Activated CD8-positive, alpha-beta memory T cell treated with anti-CD3 and anti-CD28 coated beads for 4 hours (primary cell): ENCODE measurements around the gene SYS1.

ENCODE experiments used
- DNase-seq, 2 donors: peaks; one replicate each; pipeline ENCODE4 v3.0.0-alpha.2; 2020; ENCODE audit warnings: low read depth in 2 of 2

SYS1 gene

DNA sequence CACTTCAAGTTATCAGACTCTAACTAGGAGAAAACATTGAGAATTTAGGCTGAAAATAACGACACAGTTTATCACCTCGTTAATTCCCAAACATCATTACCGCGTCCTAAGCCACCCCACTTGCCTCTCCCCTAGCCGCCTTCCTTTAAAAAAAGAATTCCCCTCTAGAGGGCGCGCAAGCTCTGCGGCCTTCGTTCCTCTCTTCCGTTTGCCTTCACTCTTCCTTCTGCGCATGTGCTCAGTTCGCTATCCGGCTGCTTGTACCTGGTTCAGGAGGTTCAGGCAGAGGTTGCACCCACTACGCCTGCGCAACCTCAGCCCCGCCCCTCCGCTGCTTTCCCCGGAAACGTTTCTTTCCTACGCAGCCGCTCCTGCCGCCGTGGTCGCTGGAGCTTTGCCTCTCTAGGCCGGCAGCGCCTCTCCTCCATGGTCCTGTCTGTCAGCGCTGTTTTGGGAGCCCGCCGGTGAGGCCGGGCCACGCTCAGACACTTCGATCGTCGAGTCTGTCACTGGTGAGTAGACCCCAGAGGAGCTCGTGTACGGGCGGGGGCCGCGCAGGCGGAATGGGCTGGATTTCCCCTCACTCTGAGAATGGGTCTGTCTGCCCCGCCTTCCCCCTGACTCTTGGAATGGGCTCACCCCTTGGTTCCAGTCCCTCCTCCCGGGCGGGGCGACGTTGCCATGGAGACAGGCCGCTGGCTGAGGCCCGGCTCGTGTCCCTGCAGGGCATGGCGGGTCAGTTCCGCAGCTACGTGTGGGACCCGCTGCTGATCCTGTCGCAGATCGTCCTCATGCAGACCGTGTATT lies at the start of gene SYS1:
Gene SYS1, plus strand, starts transcription at position 353 of the 807 bp plus-strand sequence. Its CDS starts 376 bp downstream, at position 729.
- DNase-seq, result peak; percentile 96 to 97

DNA sequence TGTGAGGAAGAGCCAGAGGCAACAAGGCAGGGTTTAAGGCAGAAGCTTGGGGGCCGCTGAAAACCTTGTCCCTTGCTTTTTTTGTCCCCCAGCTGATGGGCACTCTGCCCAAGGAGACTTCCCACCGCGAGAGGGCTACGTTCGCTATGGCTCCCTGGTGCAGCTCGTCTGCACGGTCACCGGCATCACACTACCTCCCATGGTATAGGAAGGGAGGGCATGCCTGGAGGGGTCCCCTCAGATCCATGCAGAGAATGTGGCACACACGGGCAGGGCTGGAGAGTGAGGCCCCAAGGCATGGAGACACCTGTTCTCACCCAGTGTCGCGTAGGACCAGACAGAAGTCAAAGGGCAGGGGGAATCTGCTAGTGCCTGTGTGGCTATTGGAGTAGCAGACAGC lies 49.0 kb upstream of the SYS1 start:
- no peak for DNase-seq

DNA sequence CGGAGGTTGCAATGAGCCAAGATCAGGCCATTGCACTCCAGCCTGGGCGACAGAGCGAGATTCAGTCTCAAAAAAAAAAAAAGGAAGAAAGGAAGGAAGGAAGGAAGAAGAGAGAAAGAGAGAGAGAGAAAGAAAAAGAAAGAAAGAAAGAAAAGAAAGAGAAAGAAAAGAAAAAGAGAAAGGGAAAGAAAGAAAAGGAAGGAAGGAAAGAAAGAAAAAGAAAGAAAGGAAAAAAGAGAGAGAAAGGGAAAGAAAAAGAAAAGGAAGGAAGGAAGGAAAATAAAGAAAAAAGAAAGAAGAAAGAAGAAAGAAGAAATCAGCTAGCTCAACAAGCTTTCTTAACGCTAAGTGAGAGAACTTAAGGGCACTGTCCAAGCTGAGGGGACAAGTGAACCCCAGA lies 47.3 kb upstream of the SYS1 start:
- no peak for DNase-seq

DNA sequence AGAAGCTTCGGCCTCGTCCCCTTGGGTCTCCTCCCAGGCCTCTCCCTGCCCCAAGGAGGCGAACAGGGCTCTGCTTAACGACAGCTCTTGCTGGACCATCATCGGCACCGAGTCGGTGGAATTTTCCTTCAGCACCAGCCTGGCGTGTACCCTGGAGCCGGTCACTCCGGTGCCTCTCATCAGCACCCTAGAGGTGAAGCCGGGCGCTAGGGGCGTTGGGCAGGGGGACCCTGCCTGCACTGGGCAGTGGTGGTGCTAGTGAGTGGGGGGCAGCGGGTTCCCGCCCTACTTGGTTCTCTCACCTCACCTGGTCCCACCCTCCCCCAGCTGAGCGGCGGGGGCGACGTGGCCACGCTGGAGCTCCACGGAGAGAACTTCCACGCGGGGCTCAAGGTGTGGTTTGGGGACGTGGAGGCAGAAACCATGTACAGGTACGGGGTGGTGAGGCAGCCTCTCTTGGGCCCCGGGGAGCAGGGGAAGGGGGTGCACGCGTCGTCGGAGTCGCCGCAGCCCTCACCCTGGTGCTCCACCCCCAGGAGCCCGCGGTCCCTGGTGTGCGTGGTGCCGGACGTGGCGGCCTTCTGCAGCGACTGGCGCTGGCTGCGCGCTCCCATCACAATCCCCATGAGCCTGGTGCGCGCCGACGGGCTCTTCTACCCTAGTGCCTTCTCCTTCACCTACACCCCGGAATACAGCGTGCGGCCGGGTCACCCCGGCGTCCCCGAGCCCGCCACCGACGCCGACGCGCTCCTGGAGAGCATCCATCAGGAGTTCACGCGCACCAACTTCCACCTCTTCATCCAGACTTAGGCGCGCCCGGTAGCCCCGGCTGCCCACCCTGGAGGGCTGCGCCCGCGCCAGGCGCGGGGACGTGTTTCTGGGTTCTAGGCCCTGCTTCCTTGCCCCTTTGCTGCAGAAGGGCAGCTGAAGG lies 46.5 kb upstream of the SYS1 start:
- no peak for DNase-seq

DNA sequence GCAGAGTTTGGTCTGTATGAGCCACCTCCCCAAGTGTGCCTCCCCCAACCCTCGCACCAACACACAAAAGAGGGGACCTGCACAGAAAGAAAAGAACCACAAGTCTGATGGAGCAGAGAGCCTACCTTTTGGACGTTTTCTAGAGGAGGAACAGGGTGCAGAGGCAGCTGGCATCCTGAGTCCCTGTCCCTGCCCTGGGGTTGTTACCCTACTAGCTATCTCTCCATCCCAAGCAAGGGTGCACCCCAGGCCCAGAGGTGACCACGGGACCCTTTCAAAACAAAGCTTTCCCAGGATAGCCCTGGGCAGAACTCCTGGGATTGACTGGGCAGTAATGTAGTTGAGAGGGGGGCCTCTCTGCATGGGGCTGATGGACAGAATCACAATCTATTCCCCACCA lies 45.1 kb upstream of the SYS1 start:
- DNase-seq, result no peak

DNA sequence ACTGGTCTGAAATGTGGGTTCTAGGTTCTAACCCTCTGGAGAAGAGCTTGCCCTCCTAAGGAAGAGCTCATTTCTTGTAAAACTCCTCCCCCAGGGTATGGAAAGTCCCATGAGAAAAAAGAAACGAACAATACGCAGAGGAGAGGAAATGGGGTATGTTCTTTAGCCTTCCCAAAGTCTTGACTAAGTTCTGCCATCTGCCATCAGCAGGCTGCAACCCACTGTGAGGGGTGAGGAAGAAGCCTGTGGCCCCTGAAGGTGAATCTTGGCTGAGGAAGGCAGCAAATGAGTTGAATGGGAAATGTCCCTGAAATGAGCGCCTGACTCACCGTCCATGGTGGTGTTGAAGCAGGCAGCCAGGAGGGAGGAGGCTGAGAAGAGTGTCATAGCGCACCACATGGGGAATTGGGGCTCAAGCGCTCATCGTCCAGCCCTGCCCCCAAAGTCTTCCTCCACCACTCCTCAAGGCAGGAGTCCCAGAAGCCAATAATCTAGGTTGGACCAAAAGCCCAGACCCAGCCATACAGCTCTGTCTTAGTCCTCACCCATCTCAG lies 44.5 kb upstream of the SYS1 start:
- no peak for DNase-seq

DNA sequence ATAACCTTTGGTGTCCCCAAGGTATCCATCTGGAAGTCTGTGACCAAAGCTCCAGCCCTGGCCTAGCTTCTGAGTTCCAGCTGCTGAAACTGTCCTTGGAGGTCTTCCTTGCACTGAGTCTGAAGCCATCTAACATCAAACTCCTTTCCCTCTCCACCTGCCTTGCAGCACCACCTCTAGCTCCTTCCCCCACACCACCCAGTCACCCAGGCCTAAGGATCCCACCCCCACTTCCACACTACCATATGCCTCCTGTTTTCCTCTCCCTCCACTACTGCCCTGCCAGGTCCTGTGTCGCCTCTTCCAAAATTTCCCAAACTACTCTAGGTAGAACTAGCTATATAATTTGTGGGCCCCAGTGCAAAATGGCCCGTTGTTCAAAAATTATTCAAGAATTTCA lies 44.0 kb upstream of the SYS1 start:
- no peak for DNase-seq

DNA sequence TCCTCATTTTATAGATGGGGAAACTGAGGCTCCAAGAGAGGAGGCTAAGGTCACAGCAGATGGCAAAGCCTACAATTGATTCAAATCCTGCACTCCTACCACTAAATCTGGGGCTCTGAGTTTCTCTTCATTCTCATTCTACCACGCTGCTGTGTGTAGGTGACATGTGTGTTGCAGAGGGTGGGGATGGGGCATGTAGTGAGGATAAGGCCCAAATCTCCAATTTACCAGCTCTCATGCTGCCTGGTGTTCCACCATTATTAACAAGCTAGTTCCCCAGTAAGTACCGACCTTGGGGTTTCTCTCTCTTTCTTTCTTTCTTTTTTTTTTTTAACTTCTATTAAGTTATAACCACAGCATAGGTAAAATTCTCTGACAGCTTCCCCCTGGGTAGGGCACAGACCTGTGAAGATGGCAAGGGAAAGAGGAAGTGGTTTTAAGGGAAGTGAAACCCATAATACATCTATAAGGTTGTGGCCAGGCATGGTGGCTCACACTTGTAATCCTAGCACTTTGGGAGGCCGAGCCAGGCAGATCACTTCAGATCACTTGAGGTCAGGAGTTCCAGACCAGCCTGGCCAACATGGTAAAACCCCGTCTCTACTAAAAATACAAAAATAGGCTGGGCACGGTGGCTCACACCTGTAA lies 41.9 kb upstream of the SYS1 start:
- no peak for DNase-seq

DNA sequence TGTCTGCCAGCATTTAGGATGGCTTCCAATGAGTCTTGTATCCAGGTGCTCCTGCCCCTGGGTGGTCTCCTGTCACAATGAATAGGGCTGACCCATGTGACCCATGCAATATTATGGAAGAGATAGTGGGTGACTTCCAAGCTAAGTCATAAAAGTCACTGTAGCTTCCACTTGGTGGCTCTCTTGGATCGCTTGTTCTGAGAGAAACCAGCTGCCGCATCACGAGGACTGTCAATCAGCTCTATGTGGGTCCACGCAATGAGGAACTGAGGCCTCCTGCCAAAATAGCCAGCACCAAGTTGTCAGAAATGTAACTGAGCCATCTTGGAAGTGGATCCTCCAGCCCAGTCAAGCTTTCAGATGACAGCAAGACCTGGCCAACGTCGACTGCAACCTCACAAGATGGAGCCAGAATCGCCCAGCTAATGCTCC lies 40.0 kb upstream of the SYS1 start:
- no peak for DNase-seq

DNA sequence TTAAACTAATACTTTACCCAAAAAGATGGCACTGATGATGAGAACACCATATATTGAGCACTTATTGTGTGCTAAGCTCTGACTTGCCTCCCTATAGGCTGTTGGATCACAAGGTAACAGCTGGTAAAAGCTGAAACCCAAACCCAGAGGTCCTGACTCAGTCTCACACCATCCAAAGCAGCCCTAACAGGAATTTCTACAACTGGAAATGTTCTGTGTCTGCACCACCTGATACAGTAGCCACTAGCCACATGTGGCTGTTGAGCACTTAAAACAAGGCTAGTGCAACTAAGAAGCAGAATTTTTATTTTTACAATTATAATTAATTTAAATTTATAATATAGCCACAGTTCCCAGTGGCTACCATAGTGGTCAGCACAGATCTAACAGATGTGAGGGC lies 39.2 kb upstream of the SYS1 start:
- DNase-seq, result no peak

DNA sequence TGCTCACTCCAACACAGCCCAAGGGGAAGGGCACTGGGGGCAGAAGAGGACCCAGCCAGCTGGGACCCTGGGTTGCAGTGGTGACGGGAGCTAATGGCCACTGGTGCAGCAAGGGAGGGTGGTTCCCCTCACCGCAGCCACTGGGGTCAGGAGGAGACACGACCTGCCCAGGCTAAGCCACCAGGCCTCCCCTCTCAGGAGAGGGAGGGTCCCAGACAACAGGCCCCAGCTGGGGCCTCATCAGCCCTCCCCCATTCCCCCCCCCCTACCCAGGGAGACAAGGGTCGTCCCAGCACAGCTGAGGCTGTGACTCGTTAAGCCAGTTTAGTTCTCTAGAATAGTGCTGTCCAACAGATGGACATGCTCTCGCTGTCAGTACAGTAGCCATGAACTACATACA lies 37.6 kb upstream of the SYS1 start:
- no peak for DNase-seq

DNA sequence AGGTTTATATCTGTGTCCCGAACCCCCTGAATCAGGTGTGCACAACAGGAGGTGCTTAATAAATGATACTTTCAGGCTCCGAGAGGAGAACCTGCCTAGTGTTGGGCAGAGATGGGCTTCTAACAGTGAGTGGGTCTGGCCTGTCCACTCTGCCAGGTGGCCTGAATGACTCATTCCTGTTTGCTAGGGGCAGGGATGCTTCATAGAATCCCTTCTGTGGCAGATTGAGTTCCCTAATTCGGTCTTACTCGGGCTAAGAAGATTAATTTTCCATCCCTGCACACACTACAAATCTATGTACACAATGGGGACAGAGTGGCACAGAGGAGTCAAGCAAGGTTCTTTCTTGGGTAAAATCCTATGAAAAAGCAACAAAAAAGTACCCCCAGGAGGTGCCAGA lies 34.5 kb upstream of the SYS1 start:
- no peak for DNase-seq

DNA sequence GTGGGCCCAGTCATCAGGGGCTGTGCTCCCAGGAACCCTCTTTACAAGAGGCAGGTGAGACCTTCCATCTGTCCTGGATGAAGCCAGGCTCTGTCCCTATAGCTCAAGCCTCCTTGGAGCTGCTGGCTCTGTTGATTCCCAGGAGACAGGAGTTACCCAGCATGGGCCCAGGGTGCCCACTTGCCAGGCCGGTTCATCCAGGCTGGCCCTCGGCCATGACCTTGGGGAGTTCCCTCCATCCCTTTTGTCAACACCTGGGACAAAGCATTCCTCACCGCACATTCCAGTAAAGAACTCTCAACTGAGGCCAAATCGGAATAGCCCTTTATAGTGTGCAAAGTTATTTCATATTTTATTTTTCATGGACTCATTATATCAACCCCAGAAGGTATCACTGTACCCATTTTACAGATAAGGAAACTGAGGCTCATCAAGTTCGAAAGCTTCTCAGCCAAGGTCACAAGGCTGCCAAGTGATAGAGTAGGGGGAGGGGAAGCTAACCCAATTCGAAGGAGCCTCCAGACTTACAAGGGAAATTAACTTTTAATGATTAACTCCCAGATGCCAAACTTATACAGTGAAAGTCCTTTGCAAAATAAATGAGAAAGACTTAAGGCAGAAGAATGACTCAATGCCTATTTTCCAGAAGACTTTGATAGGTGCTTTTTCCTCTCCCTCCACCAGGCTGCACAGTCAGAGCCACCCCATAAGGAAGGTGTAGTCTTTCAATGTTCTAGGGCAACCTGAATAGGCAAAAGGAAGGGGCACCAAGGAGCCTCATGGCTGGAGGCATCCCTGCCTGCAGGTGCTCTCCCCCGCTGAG lies 33.2 kb upstream of the SYS1 start:
- DNase-seq, result no peak

DNA sequence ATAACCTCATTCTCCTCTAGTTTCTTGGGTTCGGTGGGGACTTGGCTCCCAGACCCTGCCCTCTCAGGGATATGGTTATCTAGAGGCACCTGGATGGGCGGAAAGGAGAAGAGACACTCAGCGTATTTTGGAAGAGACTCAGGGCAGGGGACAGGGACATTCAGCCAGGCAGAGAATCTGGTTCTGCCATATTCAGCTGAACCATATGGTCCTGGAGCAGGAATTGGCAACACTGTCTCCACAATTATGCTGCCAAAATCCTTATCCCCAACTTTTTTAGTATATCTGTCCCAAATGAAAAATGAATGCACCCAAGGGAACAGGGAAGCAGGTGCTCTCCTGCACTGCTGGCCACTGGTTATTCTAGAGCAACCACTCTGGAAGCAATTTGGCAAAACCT lies 32.5 kb upstream of the SYS1 start:
- DNase-seq, result no peak

DNA sequence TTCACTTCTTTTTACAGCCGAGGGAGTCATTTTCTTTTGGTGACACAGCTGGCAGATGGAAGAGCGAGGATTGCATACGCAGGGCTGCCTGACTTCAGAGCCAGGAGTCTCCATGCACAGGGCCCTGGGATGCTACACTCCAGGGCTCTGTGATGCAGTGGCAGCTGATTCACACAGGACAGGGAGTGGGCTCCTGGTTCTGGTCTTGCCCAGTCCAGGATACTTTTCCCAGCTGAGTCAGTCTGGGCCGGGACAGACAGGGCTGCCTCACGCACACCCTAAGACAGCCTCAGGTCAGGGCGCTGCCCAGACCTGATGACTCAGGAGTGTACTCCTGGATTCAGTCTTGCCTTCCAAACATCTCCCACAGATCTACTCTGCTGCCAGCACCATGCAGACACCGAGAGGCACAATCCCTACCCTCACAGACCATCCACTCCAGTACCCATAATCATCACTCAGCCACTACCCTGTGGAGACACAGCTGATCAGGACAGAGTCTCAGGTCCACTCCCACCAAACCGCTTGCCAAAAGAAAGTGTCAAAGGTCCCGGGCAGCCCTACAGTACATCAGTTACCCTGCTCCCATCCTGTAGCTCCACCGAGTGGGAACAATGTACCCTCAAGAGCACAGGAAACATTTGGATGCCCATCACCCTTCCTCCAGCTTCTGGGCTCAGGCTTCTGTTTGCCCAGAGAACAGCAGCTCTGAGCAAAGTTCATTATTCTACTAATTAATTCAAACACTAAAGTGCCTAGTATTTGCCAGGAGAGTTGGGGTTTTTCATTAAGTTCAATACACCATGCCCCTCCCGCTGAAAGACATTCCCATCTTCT lies 26.2 kb upstream of the SYS1 start:
- no peak for DNase-seq

DNA sequence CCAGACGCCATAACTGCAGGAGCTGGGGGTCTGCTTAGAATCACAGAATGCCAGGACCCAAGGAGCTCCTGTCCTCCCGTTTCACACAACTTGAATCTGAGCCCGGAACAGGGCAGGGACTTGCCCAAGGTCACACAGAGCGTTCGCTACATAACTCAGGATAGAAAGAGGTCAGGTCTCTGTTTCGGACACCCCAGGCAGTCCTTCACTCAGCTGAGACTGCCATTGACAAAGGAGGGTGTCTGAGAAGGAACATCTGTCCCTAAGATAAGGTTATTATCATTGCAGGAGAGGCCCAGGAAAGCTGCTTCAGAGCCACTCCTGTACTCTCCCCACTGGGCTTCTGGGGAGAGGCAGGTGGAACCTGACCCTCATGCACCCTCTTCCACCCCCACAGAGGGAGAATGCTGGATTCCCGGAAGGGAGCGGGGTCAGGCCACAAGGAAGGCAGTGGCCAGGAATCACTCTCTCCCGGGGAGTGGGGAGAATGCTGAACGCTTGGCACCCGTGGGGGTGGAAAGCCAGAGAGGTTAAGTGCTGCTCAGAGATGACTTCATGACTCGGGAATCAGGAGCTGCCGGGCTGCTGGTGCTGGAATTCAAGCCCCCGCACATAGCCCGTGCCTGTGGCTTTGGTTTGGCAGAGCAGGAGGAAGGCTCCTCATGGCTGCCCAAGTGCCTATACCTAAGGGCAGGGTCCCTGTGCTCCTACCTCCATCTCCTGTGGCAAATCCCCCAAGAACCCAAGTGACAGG lies 25.4 kb upstream of the SYS1 start:
- no peak for DNase-seq

DNA sequence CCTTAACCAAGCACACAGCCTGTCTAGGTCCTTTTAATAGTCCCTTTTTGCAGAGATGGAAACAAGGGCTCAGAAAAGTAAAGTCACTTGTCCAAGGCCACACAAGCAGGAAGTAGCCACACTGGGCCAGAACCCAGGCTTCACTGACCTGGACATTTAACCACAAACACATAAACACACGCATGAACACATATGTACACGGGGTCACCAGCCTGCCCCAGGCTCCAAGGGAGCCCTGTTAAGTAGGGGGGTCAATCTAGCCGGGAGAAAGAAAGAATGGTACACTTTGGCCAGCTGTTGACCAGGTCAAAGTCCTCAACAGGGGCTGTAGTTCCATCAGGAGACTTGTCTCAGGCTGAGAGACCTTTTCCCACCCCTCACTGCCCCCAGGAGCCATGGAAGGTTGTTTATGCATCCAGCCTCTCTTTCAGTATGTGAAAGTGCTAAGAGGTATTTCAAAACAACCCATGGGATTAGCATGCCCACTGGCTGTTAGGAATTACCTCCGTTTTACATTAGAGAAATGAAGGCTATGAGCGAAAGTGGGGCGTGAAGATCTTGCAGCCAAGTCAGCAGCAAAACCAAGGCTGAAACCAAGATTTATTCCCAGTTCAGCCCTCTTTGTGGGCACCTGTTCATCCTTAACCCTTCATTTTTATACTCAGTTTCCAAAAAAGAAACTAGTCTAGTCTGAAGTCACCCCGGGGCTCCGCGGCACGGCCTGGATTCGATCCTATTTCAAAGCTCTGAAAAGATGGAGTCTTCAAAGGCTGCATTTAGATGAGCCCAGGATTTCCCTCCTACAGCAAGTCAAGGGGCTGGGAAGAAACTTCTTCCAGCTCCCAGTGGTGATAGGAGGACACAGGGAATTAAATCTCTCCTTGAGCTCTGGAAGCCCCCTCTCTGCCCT lies 24.6 kb upstream of the SYS1 start:
- no peak for DNase-seq

DNA sequence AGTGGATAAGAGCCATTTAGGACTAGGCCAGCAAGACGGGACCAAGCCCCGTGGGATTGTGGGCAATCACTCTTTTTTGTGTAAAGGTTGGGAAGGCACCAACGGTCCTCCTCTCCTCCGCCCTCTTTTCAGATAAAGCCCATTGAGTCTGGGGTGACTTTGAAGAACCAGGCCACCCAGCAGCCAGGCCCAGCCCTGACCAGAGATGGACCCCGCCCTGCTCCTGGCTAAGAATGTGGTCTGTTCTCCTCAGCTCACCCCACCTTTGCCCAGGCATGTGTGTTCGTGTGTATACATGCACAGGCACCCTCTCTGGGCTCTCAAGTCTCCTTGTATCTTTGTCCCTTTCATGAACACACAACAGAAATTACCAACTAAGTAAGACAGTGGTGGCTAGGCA lies 23.9 kb upstream of the SYS1 start:
- DNase-seq, result no peak
